HCT116 (cell line): Measurements from ENCODE around the gene SLC22A23. TPM values are rescaled to one million over a fixed set of nuclear protein-coding genes. Genes with fewer than 3 reads are reported as not detected.

Experiments used
- ATAC-seq: fragments of 200-7000 bp; cut with Tn5 transposase; 2 replicates; pipeline ENCODE4 v1.9.1; 2020; ENCODE audit warnings: mild to moderate bottlenecking, moderate library complexity
- BruUV-seq: library from RNA; stranded (reverse); fragments of 400-500 nt; replicated peaks from 2 replicates; lab custom pipeline; 2021; lab: Mats Ljungman, UMichigan
- CTCF ChIA-PET: fragments of 300-600 bp; sonication (Branson Sonifier 250); formaldehyde crosslinking; loops from one replicate; lab custom pipeline; 2021; ENCODE audit warnings: antibody characterized with exemption; lab: Charles Lee
- POLR2A ChIA-PET: fragments of 300-600, 350-600 bp; sonication (Branson Sonifier 250); formaldehyde crosslinking; loops from one replicate; lab custom pipeline; 2021; ENCODE audit warnings: antibody characterized with exemption; lab: Charles Lee
- RAD21 ChIA-PET, 2 experiments: fragments of 300-600 bp; sonication (Branson Sonifier 250); formaldehyde crosslinking; loops; one replicate each; lab custom pipeline; 2023; ENCODE audit warnings: low total read pairs in 2 of 2; ENCODE audit not compliant: uncharacterized antibody in 2 of 2, unreplicated experiment in 2 of 2, low non-redundant PET in 1 of 2; lab: Charles Lee
- DNase-seq: peaks from one replicate; pipeline ENCODE4 v3.0.0-alpha.2; 2010; ENCODE audit warnings: low read depth, low spot score
- H2AFZ ChIP-seq: fragments of 200-600 bp; shearing (Covaris generic), sonication (generic); 2 replicates; pipeline ENCODE4 v1.6.1; 2017; ENCODE audit warnings: low read depth, mixed run types, mixed read lengths, antibody characterized with exemption, low read length; ENCODE audit not compliant: poor library complexity, severe bottlenecking
- H3K27ac ChIP-seq: 2 replicates; pipeline ENCODE4 v1.5.1; 2012; ENCODE audit warnings: low read depth, low read length
- H3K27me3 ChIP-seq: fragments of 200-600 bp; sonication (generic); 2 replicates; pipeline ENCODE4 v1.6.1; 2016; ENCODE audit warnings: mixed run types, low read length, mixed read lengths; ENCODE audit not compliant: insufficient read depth
- H3K36me3 ChIP-seq, 2 experiments: fragments of 200-500 bp in 1 of 2; fragments of 200-600 bp in 1 of 2; sonication (Bioruptor generic) in 1 of 2; sonication (generic) in 1 of 2; 2 replicates each; pipeline versions ENCODE4 v1.5.1 to v1.6.1; 2014 to 2016; ENCODE audit warnings: low read length in 2 of 2, inconsistent platforms in 1 of 2, mixed read lengths in 1 of 2, mixed run types in 1 of 2; ENCODE audit not compliant: insufficient read depth in 2 of 2, control insufficient read depth in 1 of 2
- H3K4me1 ChIP-seq, 2 experiments: fragments of 200-600 bp in 1 of 2; sonication (generic) in 1 of 2; 2 replicates each; pipeline versions ENCODE4 v1.5.1 to v1.6.1; 2012 to 2017; ENCODE audit warnings: low read length in 2 of 2, inconsistent platforms in 1 of 2, mild to moderate bottlenecking in 1 of 2, mixed read lengths in 1 of 2, mixed run types in 1 of 2, moderate library complexity in 1 of 2; ENCODE audit not compliant: insufficient read depth in 2 of 2, control insufficient read depth in 1 of 2
- H3K4me2 ChIP-seq: fragments of 200-600 bp; sonication (generic); 2 replicates; pipeline ENCODE4 v1.6.1; 2017; ENCODE audit warnings: mixed run types, low read length, mixed read lengths
- H3K4me3 ChIP-seq, 2 experiments: fragments of 200-600 bp in 1 of 2; sonication (generic) in 1 of 2; replicated peaks in 1 of 2; 2 replicates each; pipeline ENCODE4 v1.5.1; 2011 to 2016; ENCODE audit warnings: low read length in 2 of 2, control low read depth in 1 of 2, low read depth in 1 of 2, mild to moderate bottlenecking in 1 of 2, mixed read lengths in 1 of 2, mixed run types in 1 of 2
- H3K79me2 ChIP-seq: fragments of 200-600 bp; sonication (generic); 2 replicates; pipeline ENCODE4 v1.6.1; 2017; ENCODE audit warnings: mild to moderate bottlenecking, mixed run types, low read length, moderate library complexity, mixed read lengths; ENCODE audit not compliant: insufficient read depth
- H3K9ac ChIP-seq: fragments of 200-600 bp; sonication (generic); 2 replicates; pipeline ENCODE4 v1.6.1; 2016; ENCODE audit warnings: low read length, mixed read lengths
- H3K9me2 ChIP-seq: fragments of 200-600 bp; sonication (generic), shearing (Covaris generic); 2 replicates; pipeline ENCODE4 v1.6.1; 2017; ENCODE audit warnings: mixed run types, mild to moderate bottlenecking, moderate library complexity; ENCODE audit not compliant: insufficient read depth
- H3K9me3 ChIP-seq, 2 experiments: fragments of 200-500 bp in 1 of 2; fragments of 200-600 bp in 1 of 2; sonication (Bioruptor generic) in 1 of 2; sonication (generic) in 1 of 2; 2 replicates each; pipeline ENCODE4 v1.6.1; 2014 to 2017; ENCODE audit warnings: low read length in 2 of 2, mixed read lengths in 2 of 2, inconsistent platforms in 1 of 2, low read depth in 1 of 2, mild to moderate bottlenecking in 1 of 2, mixed run types in 1 of 2, moderate library complexity in 1 of 2; ENCODE audit not compliant: control insufficient read depth in 1 of 2, insufficient read depth in 1 of 2
- H4K20me1 ChIP-seq: fragments of 200-600 bp; sonication (generic), shearing (Covaris generic); 2 replicates; pipeline ENCODE4 v1.6.1; 2017; ENCODE audit warnings: mixed run types, mild to moderate bottlenecking, moderate library complexity; ENCODE audit not compliant: insufficient read depth
- CBX3 ChIP-seq: IDR thresholded peaks from 2 replicates; pipeline ENCODE4 v1.6.1; 2012; ENCODE audit warnings: low read depth
- CEBPB ChIP-seq: IDR thresholded peaks from 2 replicates; pipeline ENCODE4 v1.6.1; 2012; ENCODE audit warnings: low read depth
- EGR1 ChIP-seq: IDR thresholded peaks from 2 replicates; pipeline ENCODE4 v1.6.1; 2012; ENCODE audit warnings: low read depth
- EZH2phosphoT487 ChIP-seq: fragments of 200-600 bp; IDR thresholded peaks from 2 replicates; pipeline ENCODE4 v1.6.1; 2018; ENCODE audit warnings: antibody characterized with exemption, borderline replicate concordance
- FOSL1 ChIP-seq: IDR thresholded peaks from 2 replicates; pipeline ENCODE4 v1.6.1; 2012; ENCODE audit warnings: low read depth
- JUND ChIP-seq: IDR thresholded peaks from 2 replicates; pipeline ENCODE4 v1.6.1; 2012
- TCF7L2 ChIP-seq: IDR thresholded peaks from 2 replicates; pipeline ENCODE4 v1.7.0; 2011; ENCODE audit warnings: borderline replicate concordance, inconsistent platforms; ENCODE audit not compliant: insufficient read depth, insufficient read length; ENCODE audit errors: extremely low read depth
- YY1 ChIP-seq: IDR thresholded peaks from 2 replicates; pipeline ENCODE4 v1.6.1; 2011; ENCODE audit warnings: low read length, low read depth, moderate library complexity, mild to moderate bottlenecking; ENCODE audit not compliant: insufficient replicate concordance; ENCODE audit errors: extremely low read depth
- ZFX ChIP-seq: fragments of 450-650 bp; IDR thresholded peaks from 2 replicates; pipeline ENCODE4 v1.6.1; 2017
- ZNF274 ChIP-seq: fragments of 200-500 bp; sonication (Bioruptor generic); IDR thresholded peaks from 2 replicates; pipeline ENCODE4 v1.6.1; 2014; ENCODE audit warnings: mild to moderate bottlenecking, low read depth, low read length, inconsistent platforms
- intact Hi-C: fragments of 100-400 bp; cut with micrococcal nuclease; formaldehyde crosslinking; loops from 2 replicates; pipeline ENCODE4 v1.10.0; 2022
- total RNA-seq: library from RNA; stranded (reverse); gene quantifications from one replicate; pipeline ENCODE4 v1.2.1, GENCODE V29; 2021; ENCODE audit not compliant: unreplicated experiment
- TF ChIP-seq, protein P1 (sequence below): IDR thresholded peaks from 2 replicates; pipeline ENCODE4 v1.6.1; 2012
- TF ChIP-seq, protein P2 (sequence below): IDR thresholded peaks from 2 replicates; pipeline ENCODE4 v1.6.1; 2012; ENCODE audit warnings: low read depth
- TF ChIP-seq, protein P3 (sequence below): IDR thresholded peaks from 2 replicates; pipeline ENCODE4 v1.6.1; 2012

The SLC22A23 gene
- total RNA-seq, 1 experiment from 2014 or later = 11.5 TPM

DNA sequence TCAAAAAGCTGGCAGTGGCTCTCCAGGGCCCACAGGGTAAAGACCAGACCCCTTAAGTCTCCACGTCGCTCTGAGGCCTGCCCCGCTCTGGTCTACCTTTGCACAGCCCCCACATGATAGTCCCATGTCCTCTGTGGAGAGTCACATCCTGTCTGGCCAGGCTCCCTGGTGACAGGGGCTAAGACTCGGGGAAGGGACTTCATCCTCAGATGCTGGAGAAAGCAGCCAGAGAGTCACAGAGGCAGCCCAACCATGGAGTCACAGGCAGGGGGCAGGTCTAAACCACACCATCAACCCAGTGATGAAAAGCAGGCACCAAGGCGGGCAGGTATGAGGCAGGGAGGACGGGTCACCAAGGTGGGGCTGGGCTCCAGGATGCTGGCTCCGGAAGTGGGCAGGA lies 62.2 kb downstream of the SLC22A23 start:
- ATAC-seq (no peak), DNase-seq (no peak)
- TF ChIP-seq YY1 (no peak), EZH2phosphoT487 (no peak), JUND (no peak), ZNF274 (no peak), CEBPB (no peak)
- TF ChIP-seq, protein P1, sequence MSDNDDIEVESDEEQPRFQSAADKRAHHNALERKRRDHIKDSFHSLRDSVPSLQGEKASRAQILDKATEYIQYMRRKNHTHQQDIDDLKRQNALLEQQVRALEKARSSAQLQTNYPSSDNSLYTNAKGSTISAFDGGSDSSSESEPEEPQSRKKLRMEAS = no peak
- Histone ChIP-seq H3K79me2 (no peaks in the 10 kb centered on the region), H4K20me1 (no peaks in the 10 kb centered on the region), H3K9me2 (no peaks in the 10 kb centered on the region), H3K9ac (no peak overlapping the region), H3K4me2 (no peak overlapping the region), H3K4me1 (peaks cover 19 to 39% of the 10 kb centered on the region in 2 experiments), H3K27me3 (no peaks in the 10 kb centered on the region), H3K27ac (no peak overlapping the region), H3K9me3 (no peaks in the 10 kb centered on the region), H2AFZ (no peak overlapping the region), H3K36me3 (no peaks in the 10 kb centered on the region), H3K4me3 (no peak overlapping the region)
- CTCF ChIA-PET = no interaction called here
- POLR2A ChIA-PET = no interaction called here
- no TSS peak for BruUV-seq
- RAD21 ChIA-PET = no interaction called here
- intact Hi-C loops = no loop called here

DNA sequence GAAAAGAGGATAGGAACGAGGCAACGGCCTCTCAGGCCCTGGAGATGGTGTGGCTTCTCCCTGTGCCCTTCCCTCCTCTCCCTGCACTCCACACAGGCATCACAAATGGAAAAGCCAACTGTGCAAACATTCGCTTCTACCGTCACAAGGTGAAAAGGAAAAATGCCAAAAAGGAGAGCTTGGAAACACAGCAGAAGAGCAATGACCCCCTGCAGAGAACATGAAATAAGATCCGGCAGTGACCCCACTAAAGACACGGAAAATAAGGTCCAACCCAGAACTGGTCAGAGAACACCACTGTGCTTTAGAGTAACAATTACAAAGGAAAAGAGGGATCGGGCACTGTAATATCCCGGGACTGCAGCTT lies 63.0 kb downstream of the SLC22A23 start:
- H3K27me3 ChIP-seq = no peaks in the 10 kb centered on the region
- ATAC-seq (no peak), DNase-seq (no peak)
- no peak for TF ChIP-seq ZFX
- no peak for TF ChIP-seq YY1
- TF ChIP-seq, protein P2, sequence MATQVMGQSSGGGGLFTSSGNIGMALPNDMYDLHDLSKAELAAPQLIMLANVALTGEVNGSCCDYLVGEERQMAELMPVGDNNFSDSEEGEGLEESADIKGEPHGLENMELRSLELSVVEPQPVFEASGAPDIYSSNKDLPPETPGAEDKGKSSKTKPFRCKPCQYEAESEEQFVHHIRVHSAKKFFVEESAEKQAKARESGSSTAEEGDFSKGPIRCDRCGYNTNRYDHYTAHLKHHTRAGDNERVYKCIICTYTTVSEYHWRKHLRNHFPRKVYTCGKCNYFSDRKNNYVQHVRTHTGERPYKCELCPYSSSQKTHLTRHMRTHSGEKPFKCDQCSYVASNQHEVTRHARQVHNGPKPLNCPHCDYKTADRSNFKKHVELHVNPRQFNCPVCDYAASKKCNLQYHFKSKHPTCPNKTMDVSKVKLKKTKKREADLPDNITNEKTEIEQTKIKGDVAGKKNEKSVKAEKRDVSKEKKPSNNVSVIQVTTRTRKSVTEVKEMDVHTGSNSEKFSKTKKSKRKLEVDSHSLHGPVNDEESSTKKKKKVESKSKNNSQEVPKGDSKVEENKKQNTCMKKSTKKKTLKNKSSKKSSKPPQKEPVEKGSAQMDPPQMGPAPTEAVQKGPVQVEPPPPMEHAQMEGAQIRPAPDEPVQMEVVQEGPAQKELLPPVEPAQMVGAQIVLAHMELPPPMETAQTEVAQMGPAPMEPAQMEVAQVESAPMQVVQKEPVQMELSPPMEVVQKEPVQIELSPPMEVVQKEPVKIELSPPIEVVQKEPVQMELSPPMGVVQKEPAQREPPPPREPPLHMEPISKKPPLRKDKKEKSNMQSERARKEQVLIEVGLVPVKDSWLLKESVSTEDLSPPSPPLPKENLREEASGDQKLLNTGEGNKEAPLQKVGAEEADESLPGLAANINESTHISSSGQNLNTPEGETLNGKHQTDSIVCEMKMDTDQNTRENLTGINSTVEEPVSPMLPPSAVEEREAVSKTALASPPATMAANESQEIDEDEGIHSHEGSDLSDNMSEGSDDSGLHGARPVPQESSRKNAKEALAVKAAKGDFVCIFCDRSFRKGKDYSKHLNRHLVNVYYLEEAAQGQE = no peak
- TF ChIP-seq CEBPB = no peak
- TF ChIP-seq CBX3 = no peak
- no peak for TF ChIP-seq FOSL1
- no peak for TF ChIP-seq EZH2phosphoT487
- no peak for TF ChIP-seq TCF7L2
- TF ChIP-seq, protein P3, sequence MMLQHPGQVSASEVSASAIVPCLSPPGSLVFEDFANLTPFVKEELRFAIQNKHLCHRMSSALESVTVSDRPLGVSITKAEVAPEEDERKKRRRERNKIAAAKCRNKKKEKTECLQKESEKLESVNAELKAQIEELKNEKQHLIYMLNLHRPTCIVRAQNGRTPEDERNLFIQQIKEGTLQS = no peak
- no peak for TF ChIP-seq EGR1
- H3K4me3 ChIP-seq = no peak overlapping the region
- no peaks in the 10 kb centered on the region for H3K79me2 ChIP-seq
- H3K9me3 ChIP-seq = no peaks in the 10 kb centered on the region
- H3K9me2 ChIP-seq = no peaks in the 10 kb centered on the region
- H3K4me2 ChIP-seq = no peak overlapping the region
- H2AFZ ChIP-seq = no peak overlapping the region
- RAD21 ChIA-PET = no interaction called here
- no peak overlapping the region for H3K27ac ChIP-seq
- POLR2A ChIA-PET = no interaction called here
- BruUV-seq = no TSS peak
- peaks cover 25 to 45% of the 10 kb centered on the region in 2 experiments for H3K4me1 ChIP-seq
- no peaks in the 10 kb centered on the region for H4K20me1 ChIP-seq
- no peaks in the 10 kb centered on the region for H3K36me3 ChIP-seq
- no peak overlapping the region for H3K9ac ChIP-seq
- intact Hi-C loops = no loop called here
- CTCF ChIA-PET = no interaction called here
